Left ventricle myocardium inferior (tissue), 1 donor: ENCODE measurements around the gene EGR4. TPM values are rescaled to one million over a fixed set of nuclear protein-coding genes. Genes with fewer than 3 reads are reported as not detected.

Source experiments
- DNase-seq: peaks from one replicate; pipeline ENCODE4 v3.0.0-alpha.2; 2020
- H3K27ac ChIP-seq: fragments of 200-600 bp; replicated peaks from 2 replicates; pipeline ENCODE4 v1.8.0; 2021
- H3K27me3 ChIP-seq: fragments of 200-600 bp; 2 replicates; pipeline ENCODE4 v1.8.0; 2021; ENCODE audit warnings: low read depth
- H3K36me3 ChIP-seq: fragments of 200-600 bp; 2 replicates; pipeline ENCODE4 v1.8.0; 2021
- H3K4me1 ChIP-seq: fragments of 200-600 bp; 2 replicates; pipeline ENCODE4 v1.8.0; 2021
- H3K4me3 ChIP-seq: fragments of 200-600 bp; 2 replicates; pipeline ENCODE4 v1.8.0; 2021; ENCODE audit warnings: mild to moderate bottlenecking, moderate library complexity
- H3K9me3 ChIP-seq: fragments of 200-600 bp; replicated peaks from 2 replicates; pipeline ENCODE4 v1.8.0; 2021
- CTCF ChIP-seq: fragments of 200-600 bp; IDR thresholded peaks from 2 replicates; pipeline ENCODE4 v1.8.0; 2021; ENCODE audit warnings: antibody characterized with exemption, mild to moderate bottlenecking, borderline replicate concordance
- intact Hi-C: fragments of 100-400 bp; cut with micrococcal nuclease; formaldehyde crosslinking; loops from one replicate; pipeline ENCODE4 v1.11.0; 2022
- total RNA-seq: library from RNA; stranded (reverse); fragmentation: NEBNext Ultra II Directional; extraction: Animal tissue kit (Norgen Biotek cat#: 25700); gene quantifications from one replicate; pipeline ENCODE4 v1.2.1, GENCODE V29; 2021
- donor health status: DM: no; HTN: yes; CAD: no; lungs with severe emphysema.

Gene EGR4
- total RNA-seq, 1 donor from 2014 or later: not detected

- DNase-seq: no peak
- no peak overlapping the region for H3K4me3 ChIP-seq
- no peaks in the 10 kb centered on the region for H3K4me1 ChIP-seq
- H3K9me3 ChIP-seq: no peaks in the 10 kb centered on the region
- intact Hi-C loops: no loop called here
- TF ChIP-seq CTCF: no peak
- H3K27ac ChIP-seq: no peak overlapping the region
- no peaks in the 10 kb centered on the region for H3K36me3 ChIP-seq
- H3K27me3 ChIP-seq: peaks cover 81% of the 10 kb centered on the region
Observed at GRCh38 chr2:73307720-73308119, 14.4 kb upstream of the EGR4 start.

GRCh38 chr2:73301636-73302035 is 8.3 kb upstream of the EGR4 start:
- no peak overlapping the region for H3K4me3 ChIP-seq
- H3K27ac ChIP-seq: no peak overlapping the region
- H3K36me3 ChIP-seq: no peaks in the 10 kb centered on the region
- no peaks in the 10 kb centered on the region for H3K9me3 ChIP-seq
- H3K4me1 ChIP-seq: no peaks in the 10 kb centered on the region
- peaks cover 68% of the 10 kb centered on the region for H3K27me3 ChIP-seq
- no peak for DNase-seq
- intact Hi-C loops: no loop called here
- no peak for TF ChIP-seq CTCF

- DNase-seq: no peak
- peaks cover 74% of the 10 kb centered on the region for H3K27me3 ChIP-seq
- H3K27ac ChIP-seq: no peak overlapping the region
- TF ChIP-seq CTCF: no peak
- intact Hi-C loops: no loop called here
- no peaks in the 10 kb centered on the region for H3K36me3 ChIP-seq
- H3K4me3 ChIP-seq: no peak overlapping the region
- no peaks in the 10 kb centered on the region for H3K9me3 ChIP-seq
- no peaks in the 10 kb centered on the region for H3K4me1 ChIP-seq
Observed at GRCh38 chr2:73300926-73301325, 7.6 kb upstream of the EGR4 start.

- no peaks in the 10 kb centered on the region for H3K9me3 ChIP-seq
- no peaks in the 10 kb centered on the region for H3K36me3 ChIP-seq
- H3K27me3 ChIP-seq: peaks cover 77% of the 10 kb centered on the region
- DNase-seq: no peak
- no peak overlapping the region for H3K27ac ChIP-seq
- H3K4me1 ChIP-seq: peaks cover 12% of the 10 kb centered on the region
- no peak overlapping the region for H3K4me3 ChIP-seq
- no peak for TF ChIP-seq CTCF
- intact Hi-C loops: no loop called here
Observed at GRCh38 chr2:73297586-73297985, 4.2 kb upstream of the EGR4 start.

- H3K27ac ChIP-seq: no peak overlapping the region
- H3K4me3 ChIP-seq: no peak overlapping the region
- no peaks in the 10 kb centered on the region for H3K9me3 ChIP-seq
- DNase-seq: no peak
- H3K27me3 ChIP-seq: peaks cover 78% of the 10 kb centered on the region
- TF ChIP-seq CTCF: no peak
- H3K36me3 ChIP-seq: no peaks in the 10 kb centered on the region
- intact Hi-C loops: no loop called here
- H3K4me1 ChIP-seq: peaks cover 16% of the 10 kb centered on the region
Observed at GRCh38 chr2:73297151-73297559, 3.8 kb upstream of the EGR4 start.

- Histone ChIP-seq H3K4me3 (no peak overlapping the region), H3K27ac (no peak overlapping the region), H3K27me3 (peaks cover 90% of the 10 kb centered on the region), H3K36me3 (no peaks in the 10 kb centered on the region), H3K4me1 (peaks cover 29% of the 10 kb centered on the region), H3K9me3 (no peaks in the 10 kb centered on the region)
- TF ChIP-seq CTCF: no peak
- intact Hi-C loops: no loop called here
- DNase-seq: no peak
Observed at GRCh38 chr2:73295751-73296400, 2.5 kb upstream of the EGR4 start.
